AG09309 (cell line): ENCODE results near the gene SSU72.
"Not testable (repeated sequence)": the region's sequence is repeated elsewhere in the genome, so short reads cannot be mapped to it uniquely, and the experiment has no call there.

Experiments used
- DNase-seq: peaks from one replicate; pipeline ENCODE4 v3.0.0-alpha.2; 2010; ENCODE audit warnings: low read depth
- H3K4me3 ChIP-seq: 2 replicates; pipeline ENCODE4 v1.5.1; 2011; ENCODE audit warnings: mild to moderate bottlenecking, low read depth, low read length, moderate library complexity; ENCODE audit not compliant: control insufficient read depth
- CTCF ChIP-seq: IDR thresholded peaks from 2 replicates; pipeline ENCODE4 v1.5.1; 2011; ENCODE audit warnings: mild to moderate bottlenecking, low read depth, low read length, inconsistent platforms; ENCODE audit not compliant: insufficient read depth, control insufficient read depth; ENCODE audit errors: missing control alignments

SSU72 gene

GRCh38 chr1:1505366-1505798 is 69.3 kb downstream of the SSU72 start:
- not testable (repeated sequence) for H3K4me3 ChIP-seq, DNase-seq
- TF ChIP-seq CTCF = peak; percentile 26

- TF ChIP-seq CTCF = peak; percentile 65
- H3K4me3 ChIP-seq, DNase-seq: not testable (repeated sequence)
Observed at GRCh38 chr1:1504777-1505365, 69.8 kb downstream of the SSU72 start.

- not testable (repeated sequence) for DNase-seq, H3K4me3 ChIP-seq
Observed at GRCh38 chr1:1495461-1495975, 79.1 kb downstream of the SSU72 start.

GRCh38 chr1:1494311-1494710 is 80.4 kb downstream of the SSU72 start:
- H3K4me3 ChIP-seq, DNase-seq: not testable (repeated sequence)
